K562 (cell line): ENCODE data around the gene CEBPB. TPM values are rescaled to one million over a fixed set of nuclear protein-coding genes. Genes with fewer than 3 reads are reported as not detected.
A peak's percentile ranks its signal among the peaks of the same experiment; 100 is the strongest.

Experiments used
- SP1 ChIP-seq: sonication (generic); formaldehyde crosslinking; IDR thresholded peaks from 2 replicates; pipeline ENCODE4 v1.8.1; 2022; ENCODE audit warnings: mild to moderate bottlenecking, missing genetic modification reagents
- ZC3H4 ChIP-seq: sonication (generic); formaldehyde crosslinking; IDR thresholded peaks from 2 replicates; pipeline ENCODE4 v1.9.0; 2021; ENCODE audit warnings: missing genetic modification reagents, borderline replicate concordance
- polyA plus RNA-seq, 8 experiments: library from polyadenylated mRNA; depleted of rRNA in 4 of 8; stranded (reverse) in 5 of 8; unstranded in 3 of 8; fragments of >200 nt; fragmentation: Nextera tagmentation in 2 of 8; fragmentation: Illumina TruSeq in 1 of 8; extraction: Ambion mirVana in 2 of 8; extraction: Trizol in 1 of 8; gene quantifications; 2 replicates each; pipeline versions ENCODE4 v1.2.1 to v1.2.3, GENCODE V29; 2011 to 2014; ENCODE audit warnings: inconsistent platforms in 1 of 8, missing spikeins in 1 of 8
- total RNA-seq, 7 experiments: library from RNA; depleted of rRNA in 6 of 7; stranded (reverse); fragments of >200 nt in 6 of 7; fragmentation: Illumina TruSeq in 2 of 7; extraction: Trizol in 2 of 7; gene quantifications; 2 replicates each; pipeline versions ENCODE4 v1.2.1 to v1.2.3, GENCODE V29; 2011 to 2021; ENCODE audit warnings: low replicate concordance in 1 of 7
- TF ChIP-seq, protein P1 (sequence below), 2 experiments: fragments of 450-650 bp in 1 of 2; IDR thresholded peaks; 2 replicates each; pipeline ENCODE4 v1.6.1; 2011 to 2017; ENCODE audit warnings: low read depth in 2 of 2, antibody characterized with exemption in 1 of 2, borderline replicate concordance in 1 of 2, low read length in 1 of 2, mild to moderate bottlenecking in 1 of 2, mixed read lengths in 1 of 2; ENCODE audit not compliant: control insufficient read depth in 1 of 2
- TF ChIP-seq, protein P2 (sequence below): fragments of 250-450 bp; sonication (Bioruptor Pico); IDR thresholded peaks from 2 replicates; pipeline ENCODE4 v1.5.0; 2021; ENCODE audit warnings: mild to moderate bottlenecking, moderate library complexity

The CEBPB gene
- total and polyA plus RNA-seq, 9 of the 15 experiments (the other 6 are each of a cell fraction or from before 2014, with no cell fraction given): 1.2 to 72.6 (median 7.8) TPM

DNA sequence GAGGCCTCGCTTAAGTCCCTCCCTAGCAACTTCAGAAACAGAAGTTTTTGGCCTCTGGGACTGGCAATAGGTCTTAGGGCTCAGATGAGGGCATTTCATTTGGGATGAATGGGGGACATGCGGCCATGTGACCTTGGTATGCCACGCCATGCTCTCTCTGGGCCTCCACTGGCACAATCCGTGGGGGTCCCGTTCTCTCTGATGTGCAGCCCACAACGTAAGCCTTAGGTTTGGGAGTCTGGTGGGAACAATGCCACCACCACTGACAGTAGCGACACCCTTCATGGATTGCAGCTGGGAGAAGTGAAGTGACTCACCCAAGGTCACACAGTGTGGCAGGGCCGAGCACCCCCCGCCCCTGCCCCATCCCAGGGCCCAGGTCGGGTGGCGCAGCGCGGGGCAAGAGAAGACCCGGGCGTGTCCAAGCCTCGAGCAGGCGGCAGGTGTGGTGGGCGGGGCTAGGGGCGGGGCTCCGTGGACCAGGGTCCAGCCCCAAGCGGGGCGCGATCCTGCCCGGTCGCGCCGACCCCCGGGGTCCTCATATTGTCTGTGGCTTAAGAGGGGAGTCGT, 864 bp upstream of the CEBPB start (continued):
- TF ChIP-seq, protein P1, sequence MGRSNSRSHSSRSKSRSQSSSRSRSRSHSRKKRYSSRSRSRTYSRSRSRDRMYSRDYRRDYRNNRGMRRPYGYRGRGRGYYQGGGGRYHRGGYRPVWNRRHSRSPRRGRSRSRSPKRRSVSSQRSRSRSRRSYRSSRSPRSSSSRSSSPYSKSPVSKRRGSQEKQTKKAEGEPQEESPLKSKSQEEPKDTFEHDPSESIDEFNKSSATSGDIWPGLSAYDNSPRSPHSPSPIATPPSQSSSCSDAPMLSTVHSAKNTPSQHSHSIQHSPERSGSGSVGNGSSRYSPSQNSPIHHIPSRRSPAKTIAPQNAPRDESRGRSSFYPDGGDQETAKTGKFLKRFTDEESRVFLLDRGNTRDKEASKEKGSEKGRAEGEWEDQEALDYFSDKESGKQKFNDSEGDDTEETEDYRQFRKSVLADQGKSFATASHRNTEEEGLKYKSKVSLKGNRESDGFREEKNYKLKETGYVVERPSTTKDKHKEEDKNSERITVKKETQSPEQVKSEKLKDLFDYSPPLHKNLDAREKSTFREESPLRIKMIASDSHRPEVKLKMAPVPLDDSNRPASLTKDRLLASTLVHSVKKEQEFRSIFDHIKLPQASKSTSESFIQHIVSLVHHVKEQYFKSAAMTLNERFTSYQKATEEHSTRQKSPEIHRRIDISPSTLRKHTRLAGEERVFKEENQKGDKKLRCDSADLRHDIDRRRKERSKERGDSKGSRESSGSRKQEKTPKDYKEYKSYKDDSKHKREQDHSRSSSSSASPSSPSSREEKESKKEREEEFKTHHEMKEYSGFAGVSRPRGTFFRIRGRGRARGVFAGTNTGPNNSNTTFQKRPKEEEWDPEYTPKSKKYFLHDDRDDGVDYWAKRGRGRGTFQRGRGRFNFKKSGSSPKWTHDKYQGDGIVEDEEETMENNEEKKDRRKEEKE (IDR thresholded peaks at IDR 0.05; ENCODE audit: borderline replicate concordance in 1 of 2, control insufficient read depth in 1 of 2, low read depth in 2 of 2, low read length in 1 of 2): no peak
- TF ChIP-seq SP1 (peak; percentile 50; the same call in 1 of the 2 replicates), ZC3H4 (CRISPR knock-in tag) (0 out of 2 replicates have a peak, but pooled peaks have one; percentile 72)
- TF ChIP-seq, protein P2, sequence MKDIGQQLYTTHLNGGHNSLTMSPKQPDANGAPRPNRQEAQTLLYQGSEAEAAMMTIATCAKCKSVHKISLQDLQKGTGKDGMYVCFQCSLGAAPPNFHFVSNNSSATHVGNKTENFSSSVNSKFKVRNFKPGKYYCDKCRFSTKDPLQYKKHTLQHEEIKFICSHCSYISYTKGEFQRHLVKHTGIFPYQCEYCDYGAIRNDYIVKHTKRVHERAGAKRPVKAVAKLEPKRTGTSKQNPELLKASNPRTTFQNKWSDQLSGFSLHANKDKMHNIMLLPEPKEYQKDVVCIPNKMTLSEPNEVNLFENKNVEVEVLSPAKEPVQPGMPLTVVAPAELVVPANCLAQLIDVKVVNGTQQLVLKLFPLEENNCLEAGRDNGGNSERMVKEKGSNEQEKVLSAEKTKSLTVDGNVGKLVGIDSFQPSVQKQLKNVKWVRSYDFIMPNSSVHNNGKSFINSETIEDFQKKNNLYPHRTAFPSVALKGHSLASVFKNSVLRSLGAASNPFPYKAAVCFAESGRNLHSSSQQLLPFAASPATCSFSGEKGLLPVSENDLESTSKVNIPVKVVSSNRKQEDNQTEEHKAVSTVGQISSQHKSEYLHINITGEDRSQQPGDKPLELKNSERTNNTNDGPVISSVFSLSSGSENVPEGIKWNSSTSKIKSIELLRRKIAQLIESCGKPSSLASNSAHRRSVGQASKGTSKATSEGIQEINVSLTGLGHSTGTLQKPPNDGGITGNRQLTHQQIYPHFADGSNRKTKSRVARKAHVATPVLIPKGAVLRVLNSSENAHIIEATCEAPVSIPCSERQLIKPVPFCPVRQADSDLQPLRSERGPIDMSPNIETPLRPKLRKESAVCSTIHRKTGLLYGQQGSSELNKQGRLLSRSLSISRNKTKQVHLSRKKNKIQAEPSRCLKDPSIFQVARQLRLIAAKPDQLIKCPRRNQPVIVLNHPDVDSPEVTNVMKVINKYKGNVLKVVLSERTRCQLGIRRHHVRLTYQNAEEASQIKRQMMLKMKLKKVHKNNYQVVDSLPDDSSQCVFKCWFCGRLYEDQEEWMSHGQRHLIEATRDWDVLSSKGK (CRISPR knock-in tag): no peak
